Measurements from ENCODE around the gene MAD1L1.
"Not testable (repeated sequence)": the region's sequence is repeated elsewhere in the genome, so short reads cannot be mapped to it uniquely, and the experiment has no call there.

DNA sequence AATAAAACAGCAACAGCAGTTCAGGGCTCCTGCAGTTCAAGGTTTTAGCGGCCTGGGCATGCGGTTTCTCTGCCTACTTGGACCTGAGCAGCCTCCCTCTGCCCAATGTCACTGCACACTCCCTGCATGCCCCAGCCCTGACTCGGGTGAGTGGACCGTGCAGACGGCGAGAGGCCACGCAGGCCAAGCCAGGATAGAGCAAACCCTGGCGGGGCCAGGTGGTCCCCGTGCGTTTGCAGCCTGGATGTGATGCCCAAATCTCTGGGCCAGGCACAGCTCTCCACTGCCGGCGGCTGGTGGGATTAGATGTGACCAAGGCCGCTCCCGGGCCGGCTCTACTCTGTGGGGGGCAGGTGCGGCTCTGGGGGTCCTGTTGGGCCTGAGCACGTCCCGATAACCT, 392.0 kb downstream of the MAD1L1 start:
- TF ChIP-seq, protein P1, sequence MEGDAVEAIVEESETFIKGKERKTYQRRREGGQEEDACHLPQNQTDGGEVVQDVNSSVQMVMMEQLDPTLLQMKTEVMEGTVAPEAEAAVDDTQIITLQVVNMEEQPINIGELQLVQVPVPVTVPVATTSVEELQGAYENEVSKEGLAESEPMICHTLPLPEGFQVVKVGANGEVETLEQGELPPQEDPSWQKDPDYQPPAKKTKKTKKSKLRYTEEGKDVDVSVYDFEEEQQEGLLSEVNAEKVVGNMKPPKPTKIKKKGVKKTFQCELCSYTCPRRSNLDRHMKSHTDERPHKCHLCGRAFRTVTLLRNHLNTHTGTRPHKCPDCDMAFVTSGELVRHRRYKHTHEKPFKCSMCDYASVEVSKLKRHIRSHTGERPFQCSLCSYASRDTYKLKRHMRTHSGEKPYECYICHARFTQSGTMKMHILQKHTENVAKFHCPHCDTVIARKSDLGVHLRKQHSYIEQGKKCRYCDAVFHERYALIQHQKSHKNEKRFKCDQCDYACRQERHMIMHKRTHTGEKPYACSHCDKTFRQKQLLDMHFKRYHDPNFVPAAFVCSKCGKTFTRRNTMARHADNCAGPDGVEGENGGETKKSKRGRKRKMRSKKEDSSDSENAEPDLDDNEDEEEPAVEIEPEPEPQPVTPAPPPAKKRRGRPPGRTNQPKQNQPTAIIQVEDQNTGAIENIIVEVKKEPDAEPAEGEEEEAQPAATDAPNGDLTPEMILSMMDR (IDR thresholded peaks at IDR 0.05): not testable (repeated sequence)
- not testable (repeated sequence) for TF ChIP-seq POLR2A (IDR thresholded peaks at IDR 0.05)
